HepG2 (cell line): ENCODE data around the gene DNAJA1. TPM values are rescaled to one million over a fixed set of nuclear protein-coding genes. Genes with fewer than 3 reads are reported as not detected.
A peak's percentile ranks its signal among the peaks of the same experiment; 100 is the strongest.

Experiments used
- CENPBD1 ChIP-seq: sonication (generic); formaldehyde crosslinking; IDR thresholded peaks from 2 replicates; pipeline ENCODE4 v1.8.0; 2022; ENCODE audit warnings: missing genetic modification reagents, low read depth, mild to moderate bottlenecking, borderline replicate concordance
- CREB1 ChIP-seq, 2 experiments: fragments of 450-650 bp in 1 of 2; IDR thresholded peaks; 2 replicates each; pipeline ENCODE4 v1.6.1; 2016 to 2017; ENCODE audit warnings: control low read depth in 1 of 2, mild to moderate bottlenecking in 1 of 2, missing compliant biosample characterization in 1 of 2, missing genetic modification characterization in 1 of 2
- CTCF ChIP-seq: sonication (generic); formaldehyde crosslinking; IDR thresholded peaks from 2 replicates; pipeline ENCODE4 v1.5.0; 2020; ENCODE audit warnings: mild to moderate bottlenecking, missing genetic modification reagents, moderate library complexity
- EZH2 ChIP-seq: conservative IDR thresholded peaks from 2 replicates; pipeline ENCODE4 v1.6.1; 2012; ENCODE audit warnings: mild to moderate bottlenecking, low read depth, low read length, moderate library complexity
- HDAC1 ChIP-seq: sonication (generic); formaldehyde crosslinking; IDR thresholded peaks from 2 replicates; pipeline ENCODE4 v1.5.1; 2020; ENCODE audit warnings: mild to moderate bottlenecking, missing genetic modification reagents
- HOMEZ ChIP-seq: IDR thresholded peaks from 2 replicates; pipeline ENCODE4 v1.6.1; 2016; ENCODE audit warnings: low read depth
- IRF9 ChIP-seq: sonication (generic); formaldehyde crosslinking; IDR thresholded peaks from 2 replicates; pipeline ENCODE4 v1.8.0; 2022; ENCODE audit warnings: missing genetic modification reagents, mild to moderate bottlenecking, borderline replicate concordance
- MLXIP ChIP-seq: sonication (generic); formaldehyde crosslinking; IDR thresholded peaks from 2 replicates; pipeline ENCODE4 v1.9.0; 2021; ENCODE audit warnings: missing genetic modification reagents, borderline replicate concordance
- RFX5 ChIP-seq: IDR thresholded peaks from 2 replicates; pipeline ENCODE4 v1.6.1; 2011; ENCODE audit warnings: low read depth, low read length, improper control_type of control experiment
- SMAD1 ChIP-seq: sonication (generic); formaldehyde crosslinking; IDR thresholded peaks from 2 replicates; pipeline ENCODE4 v1.4.0; 2020; ENCODE audit warnings: missing genetic modification reagents, low read depth, mild to moderate bottlenecking, borderline replicate concordance
- SNAI1 ChIP-seq: sonication (generic); formaldehyde crosslinking; IDR thresholded peaks from 2 replicates; pipeline ENCODE4 v1.5.0; 2020; ENCODE audit warnings: mild to moderate bottlenecking, missing genetic modification reagents, borderline replicate concordance
- XBP1 ChIP-seq: sonication (generic); formaldehyde crosslinking; IDR thresholded peaks from 2 replicates; pipeline ENCODE4 v1.5.0; 2020; ENCODE audit warnings: missing genetic modification reagents
- ZNF644 ChIP-seq: IDR thresholded peaks from 2 replicates; pipeline ENCODE4 v1.6.1; 2016; ENCODE audit warnings: low read depth
- ZNF670 ChIP-seq: sonication (generic); formaldehyde crosslinking; IDR thresholded peaks from 2 replicates; pipeline ENCODE4 v1.8.0; 2022; ENCODE audit warnings: mild to moderate bottlenecking, missing genetic modification reagents, borderline replicate concordance
- ZNF703 ChIP-seq: sonication (generic); formaldehyde crosslinking; IDR thresholded peaks from 2 replicates; pipeline ENCODE4 v1.5.1; 2020; ENCODE audit warnings: missing genetic modification reagents, mild to moderate bottlenecking, moderate library complexity, borderline replicate concordance
- ZNF878 ChIP-seq: sonication (generic); formaldehyde crosslinking; IDR thresholded peaks from 2 replicates; pipeline ENCODE4 v1.8.1; 2023; ENCODE audit warnings: mild to moderate bottlenecking, missing genetic modification reagents, moderate library complexity
- ZSCAN20 ChIP-seq: sonication (generic); formaldehyde crosslinking; IDR thresholded peaks from 2 replicates; pipeline ENCODE4 v1.4.0; 2020; ENCODE audit warnings: missing genetic modification reagents, mild to moderate bottlenecking, borderline replicate concordance
- polyA plus RNA-seq, 8 experiments: library from polyadenylated mRNA; depleted of rRNA in 3 of 8; stranded (reverse) in 7 of 8; unstranded in 1 of 8; fragments of >200 nt; fragmentation: Illumina TruSeq in 4 of 8; extraction: Trizol in 4 of 8; gene quantifications; 2 replicates each; pipeline versions ENCODE4 v1.2.1 to v1.2.3, GENCODE V29; 2011 to 2016; ENCODE audit warnings: low read depth in 4 of 8, missing spikeins in 1 of 8, mixed read lengths in 1 of 8; ENCODE audit not compliant: insufficient read depth in 1 of 8
- total RNA-seq, 5 experiments: library from RNA; depleted of rRNA; stranded (reverse); fragments of >200 nt; fragmentation: Illumina TruSeq; extraction: Trizol; gene quantifications; 2 replicates each; pipeline ENCODE4 v1.2.3, GENCODE V29; 2016; ENCODE audit warnings: low read depth in 1 of 5

The DNAJA1 gene
- total and polyA plus RNA-seq, 2 of the 13 experiments (the other 11 are each of a cell fraction or from before 2014, with no cell fraction given), result 95.9 to 306 TPM

- TF ChIP-seq CTCF (CRISPR knock-in tag) (no peak), RFX5 (no peak), CREB1 (IDR thresholded peaks at IDR 0.05) (no peak), CREB1 (CRISPR knock-in tag; IDR thresholded peaks at IDR 0.05) (peak; percentile 13; the same call in 1 of the 2 replicates), SMAD1 (no peak), HDAC1 (CRISPR knock-in tag) (no peak), ZSCAN20 (CRISPR knock-in tag) (no peak), HOMEZ (no peak), CENPBD1 (CRISPR knock-in tag) (no peak), ZNF878 (CRISPR knock-in tag) (no peak), XBP1 (no peak), MLXIP (no peak), ZNF644 (CRISPR knock-in tag) (no peak), SNAI1 (CRISPR knock-in tag) (no peak), ZNF703 (CRISPR knock-in tag) (no peak), ZNF670 (CRISPR knock-in tag) (no peak), IRF9 (CRISPR knock-in tag) (no peak), EZH2 (no peak)
These were observed 7.8 kb downstream of the DNAJA1 start (continued) for GRCh38 chr9:33032865-33033264.
